GM18868 (cell line): ENCODE data around the gene SFXN5.
A peak's percentile ranks its signal among the peaks of the same experiment; 100 is the strongest.
"Not testable (repeated sequence)": the region's sequence is repeated elsewhere in the genome, so short reads cannot be mapped to it uniquely, and the experiment has no call there.

Experiments
- ATAC-seq: cut with Tn5 transposase; IDR thresholded peaks from one replicate; pipeline ENCODE4 v1.9.1; 2021; ENCODE audit warnings: mild to moderate bottlenecking, moderate library complexity; ENCODE audit not compliant: unreplicated experiment

The SFXN5 gene

GRCh38 chr2:73071360-73072128 is at the start of gene SFXN5:
Gene SFXN5, minus strand, starts transcription at chr2:73071712. Its CDS starts 7 bp downstream, at chr2:73071705.
- peak; percentile 92 for ATAC-seq

GRCh38 chr2:73119611-73120239 is 48.2 kb upstream of the SFXN5 start:
- ATAC-seq = not testable (repeated sequence)

GRCh38 chr2:73117441-73117840 is 45.9 kb upstream of the SFXN5 start:
- ATAC-seq = no peak

- no peak for ATAC-seq
Observed at GRCh38 chr2:73116182-73116960, 44.9 kb upstream of the SFXN5 start.

- no peak for ATAC-seq
Observed at GRCh38 chr2:73114273-73114867, 42.9 kb upstream of the SFXN5 start.

- ATAC-seq = peak; percentile 76
Observed at GRCh38 chr2:73112913-73113854, 41.7 kb upstream of the SFXN5 start, which contains the start of gene RAB11FIP5. Gene RAB11FIP5, minus strand, starts transcription at chr2:73112948. Its CDS starts 171 bp downstream, at chr2:73112777.

GRCh38 chr2:73112026-73112912 is 40.8 kb upstream of the SFXN5 start:
- ATAC-seq = peak; percentile 3

- ATAC-seq = no peak
Observed at GRCh38 chr2:73111073-73112025, 39.8 kb upstream of the SFXN5 start.

- ATAC-seq = no peak
Observed at GRCh38 chr2:73110168-73111072, 38.9 kb upstream of the SFXN5 start.

GRCh38 chr2:73109431-73110167 is 38.1 kb upstream of the SFXN5 start:
- ATAC-seq = no peak

- no peak for ATAC-seq
Observed at GRCh38 chr2:73107211-73107926, 35.9 kb upstream of the SFXN5 start.

- ATAC-seq = no peak
Observed at GRCh38 chr2:73106791-73107190, 35.3 kb upstream of the SFXN5 start.

GRCh38 chr2:73105511-73105971 is 34.0 kb upstream of the SFXN5 start:
- no peak for ATAC-seq

GRCh38 chr2:73104933-73105332 is 33.4 kb upstream of the SFXN5 start:
- ATAC-seq = no peak

GRCh38 chr2:73103018-73103542 is 31.6 kb upstream of the SFXN5 start:
- ATAC-seq = no peak
